ENCODE measurements around the gene ZC3HAV1. TPM values are rescaled to one million over a fixed set of nuclear protein-coding genes. Genes with fewer than 3 reads are reported as not detected.

The ZC3HAV1 gene
- 25.1 and 34.9 TPM in 2 replicates for total RNA-seq

DNA sequence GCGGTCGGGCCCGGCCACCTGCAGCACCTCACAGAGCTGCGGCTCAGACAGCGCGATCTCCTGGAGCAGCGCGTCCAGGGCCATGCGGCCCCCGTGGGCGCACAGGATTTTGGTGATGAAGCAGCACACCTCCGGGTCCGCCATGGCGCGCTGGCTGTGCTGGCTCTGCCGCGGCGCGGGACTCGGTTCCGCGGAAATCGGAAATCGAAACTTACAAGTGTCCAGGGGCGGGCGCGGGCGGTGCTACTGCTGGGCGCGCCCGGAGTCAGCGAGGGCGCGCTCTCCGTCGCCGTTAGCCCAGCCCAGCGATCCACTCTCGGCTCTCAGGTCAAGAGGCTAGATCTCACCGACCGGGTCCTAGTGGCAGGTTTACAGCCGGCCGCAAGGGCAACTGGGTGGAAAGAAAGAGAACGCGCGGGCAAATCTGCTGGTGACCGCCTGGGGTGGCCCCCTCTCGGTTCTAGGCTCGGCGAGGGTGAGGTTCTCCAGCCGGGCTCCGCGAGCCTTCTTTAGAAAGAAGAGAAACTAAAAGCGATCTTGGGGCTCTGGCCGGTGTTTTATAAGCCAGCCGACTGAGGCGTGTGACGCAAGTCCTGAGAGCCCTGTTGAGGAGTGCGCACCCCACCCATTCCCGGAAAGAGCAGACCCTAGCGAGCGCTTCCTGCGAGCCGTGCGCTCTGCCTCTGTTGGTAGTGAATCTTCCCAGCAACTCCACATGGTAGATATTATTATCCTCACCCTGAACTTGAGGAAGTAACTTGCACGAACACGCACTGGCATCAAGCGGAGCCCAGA lies at the start of gene ZC3HAV1:
Gene ZC3HAV1, minus strand, starts transcription at position 533 of the 795 bp plus-strand sequence. Its CDS starts 389 bp downstream, at position 144.

DNA sequence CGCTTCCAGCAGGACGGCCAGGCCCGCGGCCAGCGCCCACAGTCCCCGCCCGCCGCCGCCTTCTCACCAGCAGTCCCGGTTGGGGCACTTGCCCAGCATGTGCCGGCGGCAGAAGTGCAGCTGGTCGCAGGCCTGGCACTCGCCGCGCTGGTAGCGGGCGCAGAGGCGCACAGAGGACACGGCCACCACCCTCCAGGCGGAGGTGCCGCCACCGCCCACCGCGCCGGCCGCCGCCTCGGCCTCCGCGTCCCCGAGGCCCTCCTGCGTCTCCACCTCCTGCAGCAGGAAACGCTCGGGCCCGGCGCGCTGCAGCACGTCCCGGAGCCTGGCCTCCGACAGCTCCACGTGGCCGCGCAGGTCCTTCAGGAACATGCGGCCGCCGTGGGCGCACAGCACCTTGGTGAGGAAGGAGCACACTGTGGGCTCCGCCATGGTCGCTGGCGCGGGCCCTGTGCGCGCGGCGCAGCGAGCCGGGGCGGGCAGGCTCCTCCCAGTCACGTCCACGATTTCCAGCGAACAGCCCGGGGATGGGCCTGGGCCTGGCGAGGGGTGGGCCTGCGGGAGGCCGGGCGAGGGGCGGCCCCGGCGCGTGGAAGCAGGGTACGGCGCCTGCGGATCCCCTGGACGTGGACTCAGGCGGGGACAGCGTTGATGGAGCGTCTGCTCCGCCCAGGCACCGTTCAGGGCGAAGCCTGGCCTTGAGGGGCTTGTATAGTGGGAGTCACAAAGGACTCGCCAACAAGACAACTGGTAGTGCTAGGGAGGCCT lies 73.8 kb downstream of the ZC3HAV1 start, which contains the start of gene ZC3HAV1L:
Gene ZC3HAV1L, minus strand, starts transcription at position 457 of the 768 bp plus-strand sequence. Its CDS starts 25 bp downstream, at position 432.

Other genes starting within 250 kb of the ZC3HAV1 start
- 5.4 and 7.0 TPM in 2 replicates for gene KIAA1549, start 128.3 kb downstream of the ZC3HAV1 start, total RNA-seq
- gene ZC3HAV1L, start 73.7 kb downstream of the ZC3HAV1 start, total RNA-seq, result 18.4 and 22.8 TPM in 2 replicates
- 1.6 and 3.4 TPM in 2 replicates for gene UBN2, start 121.5 kb upstream of the ZC3HAV1 start, total RNA-seq
- 7.3 and 9.9 TPM in 2 replicates for gene FMC1, start 231.6 kb upstream of the ZC3HAV1 start, total RNA-seq

All from mesangial cell (primary cell).